Activated naive CD4-positive, alpha-beta T cell treated with anti-CD3 and anti-CD28 coated beads for 36 hours (primary cell): Measurements from ENCODE around the gene FGF7. TPM values are rescaled to one million over a fixed set of nuclear protein-coding genes. Genes with fewer than 3 reads are reported as not detected.
A peak's percentile ranks its signal among the peaks of the same experiment; 100 is the strongest.
"Not testable (repeated sequence)": the region's sequence is repeated elsewhere in the genome, so short reads cannot be mapped to it uniquely, and the experiment has no call there.

Experiments used
- CTCF ChIA-PET: fragments of 350-600 bp; sonication (Branson Sonifier 250); formaldehyde crosslinking; loops from one replicate; lab custom pipeline; 2021; ENCODE audit warnings: antibody characterized with exemption; lab: Charles Lee
- DNase-seq: peaks from one replicate; pipeline ENCODE4 v3.0.0-alpha.2; 2020
- H3K27ac Mint-ChIP-seq: one replicate; pipeline ENCODE4 v1.8.0; 2021; ENCODE audit warnings: mild to moderate bottlenecking, mixed read lengths
- H3K27me3 Mint-ChIP-seq: one replicate; pipeline ENCODE4 v1.8.0; 2021; ENCODE audit warnings: low read depth, mixed read lengths
- H3K36me3 Mint-ChIP-seq: one replicate; pipeline ENCODE4 v1.8.0; 2021; ENCODE audit warnings: low read depth, mixed read lengths
- H3K4me1 Mint-ChIP-seq: one replicate; pipeline ENCODE4 v1.8.0; 2021; ENCODE audit warnings: low read depth, mixed read lengths
- H3K4me3 Mint-ChIP-seq: one replicate; pipeline ENCODE4 v1.8.0; 2021; ENCODE audit warnings: mild to moderate bottlenecking, moderate library complexity, mixed read lengths
- H3K9me3 Mint-ChIP-seq: one replicate; pipeline ENCODE4 v1.8.0; 2021; ENCODE audit warnings: mixed read lengths
- intact Hi-C: fragments of 100-400 bp; cut with micrococcal nuclease; formaldehyde crosslinking; loops from one replicate; pipeline ENCODE4 v1.15.1; 2023
- total RNA-seq, 2 experiments: library from RNA; stranded (reverse); gene quantifications; one replicate each; pipeline ENCODE4 v1.2.3, GENCODE V29; 2021

FGF7 gene
- total RNA-seq, 2 experiments from 2014 or later, result not detected

GRCh38 chr15:49441816-49442215 lies 18.8 kb downstream of the FGF7 start:
- peaks cover 2% of the 10 kb centered on the region for H3K27me3 Mint-ChIP-seq
- intact Hi-C loops, result no loop called here
- H3K4me3 Mint-ChIP-seq, result no peak overlapping the region
- no peaks in the 10 kb centered on the region for H3K9me3 Mint-ChIP-seq
- CTCF ChIA-PET, result no interaction called here
- no peaks in the 10 kb centered on the region for H3K4me1 Mint-ChIP-seq
- DNase-seq, result no peak
- no peak overlapping the region for H3K27ac Mint-ChIP-seq
- H3K36me3 Mint-ChIP-seq, result no peaks in the 10 kb centered on the region

- H3K27me3 Mint-ChIP-seq, result peaks cover 5% of the 10 kb centered on the region
- DNase-seq, result no peak
- no peak overlapping the region for H3K4me3 Mint-ChIP-seq
- CTCF ChIA-PET, result no interaction called here
- intact Hi-C loops, result no loop called here
- H3K27ac Mint-ChIP-seq, result no peak overlapping the region
- no peaks in the 10 kb centered on the region for H3K4me1 Mint-ChIP-seq
- H3K36me3 Mint-ChIP-seq, result no peaks in the 10 kb centered on the region
- H3K9me3 Mint-ChIP-seq, result no peaks in the 10 kb centered on the region
These were observed 29.6 kb downstream of the FGF7 start for GRCh38 chr15:49452595-49452994.

GRCh38 chr15:49456166-49456565 lies 33.1 kb downstream of the FGF7 start:
- Mint-ChIP-seq H3K27ac (no peak overlapping the region), H3K36me3 (no peaks in the 10 kb centered on the region), H3K27me3 (peaks cover 4% of the 10 kb centered on the region), H3K4me3 (no peak overlapping the region), H3K4me1 (no peaks in the 10 kb centered on the region), H3K9me3 (no peaks in the 10 kb centered on the region)
- CTCF ChIA-PET, result no interaction called here
- intact Hi-C loops, result no loop called here
- DNase-seq, result no peak

DNA sequence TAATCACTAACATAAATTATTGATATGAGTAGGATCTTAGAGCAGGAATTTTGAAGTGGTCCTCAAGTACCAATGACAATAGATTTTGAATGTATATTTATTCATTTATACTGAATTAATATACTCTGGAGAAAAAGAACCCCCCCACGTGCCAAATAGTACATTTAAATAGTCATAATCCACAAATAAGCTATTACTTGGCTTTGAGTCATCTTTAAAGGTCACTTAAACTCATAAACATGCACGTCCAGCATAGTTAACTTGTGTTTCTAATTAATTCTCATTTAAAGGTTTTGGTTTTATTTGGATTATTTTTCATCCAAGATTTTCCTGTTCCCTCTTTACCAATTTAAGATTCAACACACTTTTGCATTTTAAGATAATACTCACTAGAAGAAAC lies 35.1 kb downstream of the FGF7 start:
- Mint-ChIP-seq H3K9me3 (no peaks in the 10 kb centered on the region), H3K27ac (no peak overlapping the region), H3K4me1 (no peaks in the 10 kb centered on the region), H3K27me3 (peaks cover 4% of the 10 kb centered on the region), H3K4me3 (no peak overlapping the region), H3K36me3 (no peaks in the 10 kb centered on the region)
- intact Hi-C loops, result no loop called here
- no peak for DNase-seq
- CTCF ChIA-PET, result no interaction called here

DNA sequence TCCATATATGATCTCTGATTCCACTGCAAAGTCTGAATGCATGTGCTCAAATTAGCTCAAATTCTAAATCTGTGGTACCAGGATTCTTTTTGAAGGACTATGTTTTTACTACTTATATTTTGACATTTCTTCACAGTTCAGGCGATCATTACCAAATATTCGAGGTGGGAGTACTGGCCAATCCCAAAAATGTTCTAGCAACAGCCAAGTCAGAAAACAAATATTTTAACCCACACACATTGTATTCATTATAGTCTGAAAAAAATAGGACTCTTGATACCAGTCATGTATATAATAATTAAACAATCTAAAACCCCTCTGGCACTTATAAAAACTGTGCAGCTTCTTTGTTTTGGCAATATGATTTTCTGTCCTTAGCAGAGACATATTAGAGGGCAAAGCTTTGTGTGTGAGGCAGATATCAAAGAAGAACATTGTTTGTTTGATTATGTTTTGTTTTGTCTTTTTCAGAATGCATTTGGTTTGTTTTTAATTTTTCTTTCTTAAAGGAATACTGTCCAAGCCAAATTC lies 37.4 kb downstream of the FGF7 start:
- no peaks in the 10 kb centered on the region for H3K36me3 Mint-ChIP-seq
- CTCF ChIA-PET, result interaction anchor here (0.5 kb wide), 1 partner anchor 80 kb away, joined by 3 read pairs; no protein-coding TSS in a partner anchor
- H3K9me3 Mint-ChIP-seq, result no peaks in the 10 kb centered on the region
- H3K27me3 Mint-ChIP-seq, result peaks cover 2% of the 10 kb centered on the region
- H3K27ac Mint-ChIP-seq, result no peak overlapping the region
- H3K4me1 Mint-ChIP-seq, result no peaks in the 10 kb centered on the region
- no peak overlapping the region for H3K4me3 Mint-ChIP-seq
- intact Hi-C loops, result no loop called here
- no peak for DNase-seq

- CTCF ChIA-PET, result no interaction called here
- intact Hi-C loops, result no loop called here
- DNase-seq, result no peak
These were observed 39.3 kb downstream of the FGF7 start for GRCh38 chr15:49462232-49462844.

DNA sequence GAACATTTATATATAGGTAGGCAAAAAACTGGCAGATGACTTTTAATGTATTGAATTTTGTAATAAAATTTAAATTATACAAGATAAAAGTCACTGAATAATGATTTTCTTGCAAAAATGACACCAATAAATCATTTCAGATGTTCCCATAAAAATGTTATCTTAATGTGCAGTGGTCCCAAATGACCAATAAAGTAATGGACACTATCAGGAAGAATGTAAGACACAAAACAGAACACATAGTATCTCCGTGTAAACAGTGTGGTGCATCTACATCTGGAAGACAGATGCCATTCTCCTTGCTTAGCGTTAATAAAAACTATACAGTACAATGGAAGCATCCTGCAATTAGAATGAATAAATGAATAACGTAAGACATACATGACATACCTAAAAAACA lies 41.5 kb downstream of the FGF7 start:
- no peak for DNase-seq
- Mint-ChIP-seq H3K36me3 (no peaks in the 10 kb centered on the region), H3K9me3 (no peaks in the 10 kb centered on the region), H3K27ac (no peak overlapping the region), H3K4me3 (no peak overlapping the region), H3K4me1 (no peaks in the 10 kb centered on the region), H3K27me3 (peaks cover 2% of the 10 kb centered on the region)
- CTCF ChIA-PET, result no interaction called here
- intact Hi-C loops, result no loop called here

More at GRCh38 chr15:49462232-49462844, 39.3 kb downstream of the FGF7 start:
- H3K4me1 Mint-ChIP-seq, result no peaks in the 10 kb centered on the region
- no peak overlapping the region for H3K4me3 Mint-ChIP-seq
- H3K27ac Mint-ChIP-seq, result no peak overlapping the region
- no peaks in the 10 kb centered on the region for H3K9me3 Mint-ChIP-seq
- peaks cover 2% of the 10 kb centered on the region for H3K27me3 Mint-ChIP-seq
- H3K36me3 Mint-ChIP-seq, result no peaks in the 10 kb centered on the region

- no peak for DNase-seq
These were observed 43.1 kb downstream of the FGF7 start for GRCh38 chr15:49466119-49466518.

GRCh38 chr15:49467746-49468480 lies 44.9 kb downstream of the FGF7 start:
- H3K36me3 Mint-ChIP-seq, result no peaks in the 10 kb centered on the region

More at GRCh38 chr15:49466119-49466518, 43.1 kb downstream of the FGF7 start:
- Mint-ChIP-seq H3K9me3 (no peaks in the 10 kb centered on the region), H3K27ac (no peak overlapping the region), H3K4me1 (no peaks in the 10 kb centered on the region), H3K27me3 (no peaks in the 10 kb centered on the region), H3K4me3 (no peak overlapping the region), H3K36me3 (no peaks in the 10 kb centered on the region)
- CTCF ChIA-PET, result no interaction called here
- intact Hi-C loops, result no loop called here

DNA sequence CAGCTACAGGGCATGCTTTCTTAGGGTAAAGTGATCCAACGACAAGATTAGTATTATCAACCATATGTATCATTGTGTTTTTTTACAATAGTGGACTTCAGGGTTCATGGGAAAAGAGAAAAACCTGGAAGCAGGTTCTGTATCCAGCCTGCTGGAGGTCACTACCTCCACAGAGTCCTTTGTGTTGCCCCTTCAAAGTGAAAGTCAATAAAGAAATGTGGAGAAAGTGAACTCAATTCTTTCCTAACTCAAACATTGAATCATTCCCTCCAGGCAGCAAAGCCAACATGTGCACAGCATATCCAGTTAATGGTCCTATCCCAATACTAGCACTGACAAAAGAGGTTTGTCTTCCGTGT lies 45.4 kb downstream of the FGF7 start:
- no peaks in the 10 kb centered on the region for H3K36me3 Mint-ChIP-seq
- H3K9me3 Mint-ChIP-seq, result no peaks in the 10 kb centered on the region
- no peak overlapping the region for H3K4me3 Mint-ChIP-seq
- no peak overlapping the region for H3K27ac Mint-ChIP-seq
- H3K4me1 Mint-ChIP-seq, result peaks cover 3% of the 10 kb centered on the region
- CTCF ChIA-PET, result interaction anchor here (0.6 kb wide), 1 partner anchor 868 kb away, joined by 4 read pairs; no protein-coding TSS in a partner anchor
- DNase-seq, result no peak
- no peaks in the 10 kb centered on the region for H3K27me3 Mint-ChIP-seq
- intact Hi-C loops, result no loop called here

More at GRCh38 chr15:49467746-49468480, 44.9 kb downstream of the FGF7 start:
- Mint-ChIP-seq H3K27me3 (no peaks in the 10 kb centered on the region), H3K4me3 (no peak overlapping the region), H3K9me3 (no peaks in the 10 kb centered on the region), H3K27ac (no peak overlapping the region), H3K4me1 (peaks cover 3% of the 10 kb centered on the region)
- CTCF ChIA-PET, result interaction anchor here (0.6 kb wide), 1 partner anchor 869 kb away, joined by 4 read pairs; no protein-coding TSS in a partner anchor
- no peak for DNase-seq
- intact Hi-C loops, result no loop called here

DNA sequence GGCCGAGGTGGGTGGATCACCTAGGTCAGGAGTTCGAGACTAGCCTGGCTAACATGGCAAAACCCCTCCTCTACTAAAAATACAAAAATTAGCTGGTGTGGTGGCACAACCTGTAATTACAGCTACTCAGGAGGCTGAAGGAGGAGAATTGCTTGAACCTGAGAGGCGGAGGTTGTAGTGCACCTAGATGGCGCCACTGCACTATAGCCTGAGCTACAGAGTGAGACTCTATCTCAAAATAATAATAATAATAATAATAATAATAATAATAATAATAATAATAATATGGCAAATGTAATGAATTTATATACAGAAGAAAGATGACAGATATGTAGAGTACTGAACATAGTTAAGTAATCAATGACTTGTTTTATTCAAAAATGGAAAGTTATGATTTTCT lies 48.2 kb downstream of the FGF7 start:
- DNase-seq, result peak; percentile 60
- not testable (repeated sequence) for H3K36me3 Mint-ChIP-seq, H3K4me3 Mint-ChIP-seq, H3K4me1 Mint-ChIP-seq, H3K27me3 Mint-ChIP-seq, H3K9me3 Mint-ChIP-seq, H3K27ac Mint-ChIP-seq
- CTCF ChIA-PET, result interaction anchor here (0.6 to 1.8 kb wide), 4 partner anchors 37 to 580 kb away, joined by 3 to 7 read pairs (median 4); no protein-coding TSS in a partner anchor
- intact Hi-C loops, result loop anchor here (2.0 to 5.0 kb wide), 2 partner anchors 531 to 674 kb away; no protein-coding TSS in a partner anchor

GRCh38 chr15:49471733-49472132 lies 48.7 kb downstream of the FGF7 start:
- CTCF ChIA-PET, result interaction anchor here (0.7 to 1.8 kb wide), 4 partner anchors 50 to 673 kb away, joined by 3 to 7 read pairs (median 3); no protein-coding TSS in a partner anchor
- Mint-ChIP-seq H3K4me1 (peaks cover 3% of the 10 kb centered on the region), H3K9me3 (no peaks in the 10 kb centered on the region), H3K4me3 (no peak overlapping the region), H3K27ac (no peak overlapping the region), H3K27me3 (no peaks in the 10 kb centered on the region), H3K36me3 (no peaks in the 10 kb centered on the region)
- intact Hi-C loops, result loop anchor here (2.0 to 5.0 kb wide), 2 partner anchors 531 to 673 kb away; no protein-coding TSS in a partner anchor
- peak; percentile 13 for DNase-seq
